GM19455 (cell line): ENCODE measurements around the gene LYPD6.
"Not testable (repeated sequence)": the region's sequence is repeated elsewhere in the genome, so short reads cannot be mapped to it uniquely, and the experiment has no call there.

Experiments
- ATAC-seq: cut with Tn5 transposase; IDR thresholded peaks from one replicate; pipeline ENCODE4 v1.9.1; 2021; ENCODE audit not compliant: unreplicated experiment

LYPD6 gene

GRCh38 chr2:149330127-149331022, at the start of gene LYPD6:
TSS of gene LYPD6 (plus strand) at chr2:149330587. CDS start at chr2:149437709, 107,122 bp downstream.
- ATAC-seq, result peak; percentile 83

- no peak for ATAC-seq
These were observed 48.9 kb upstream of the LYPD6 start for GRCh38 chr2:149281441-149281840.

- ATAC-seq, result no peak
These were observed 39.7 kb upstream of the LYPD6 start for GRCh38 chr2:149290662-149291061.

GRCh38 chr2:149291881-149292280, 38.5 kb upstream of the LYPD6 start:
- no peak for ATAC-seq

- no peak for ATAC-seq
These were observed 34.4 kb upstream of the LYPD6 start for GRCh38 chr2:149296031-149296430.

GRCh38 chr2:149307014-149307413, 23.4 kb upstream of the LYPD6 start:
- no peak for ATAC-seq

- ATAC-seq, result no peak
These were observed 20.0 kb upstream of the LYPD6 start for GRCh38 chr2:149310349-149310748.

GRCh38 chr2:149312039-149312438, 18.3 kb upstream of the LYPD6 start:
- ATAC-seq, result no peak

- peak; percentile 96 for ATAC-seq
These were observed 16.8 kb upstream of the LYPD6 start for GRCh38 chr2:149313512-149313972.

- no peak for ATAC-seq
These were observed 15.7 kb upstream of the LYPD6 start for GRCh38 chr2:149314687-149315086.

GRCh38 chr2:149315461-149315860, 14.9 kb upstream of the LYPD6 start:
- no peak for ATAC-seq

- not testable (repeated sequence) for ATAC-seq
These were observed 11.8 kb upstream of the LYPD6 start for GRCh38 chr2:149318566-149318965.

- no peak for ATAC-seq
These were observed 10.0 kb upstream of the LYPD6 start for GRCh38 chr2:149320362-149320761.

- no peak for ATAC-seq
These were observed 1.3 kb upstream of the LYPD6 start for GRCh38 chr2:149329068-149329467.

- ATAC-seq, result peak; percentile 20
These were observed 779 bp upstream of the LYPD6 start for GRCh38 chr2:149329489-149330126.

GRCh38 chr2:149331023-149331400, 625 bp downstream of the LYPD6 start:
- no peak for ATAC-seq

- no peak for ATAC-seq
These were observed 2.0 kb downstream of the LYPD6 start for GRCh38 chr2:149332364-149332763.

- no peak for ATAC-seq
These were observed 3.2 kb downstream of the LYPD6 start for GRCh38 chr2:149333636-149334035.

- no peak for ATAC-seq
These were observed 3.8 kb downstream of the LYPD6 start for GRCh38 chr2:149334156-149334555.

GRCh38 chr2:149339324-149339723, 8.9 kb downstream of the LYPD6 start:
- ATAC-seq, result no peak

- ATAC-seq, result no peak
These were observed 12.1 kb downstream of the LYPD6 start for GRCh38 chr2:149342509-149342908.

- ATAC-seq, result no peak
These were observed 13.7 kb downstream of the LYPD6 start for GRCh38 chr2:149344105-149344504.
